NCI-H146 (cell line): ENCODE measurements around the gene BEGAIN.

Experiments used
- DNase-seq: peaks from one replicate; lab custom pipeline; 2025; lab: John Stamatoyannopoulos, UW

Gene BEGAIN

DNA sequence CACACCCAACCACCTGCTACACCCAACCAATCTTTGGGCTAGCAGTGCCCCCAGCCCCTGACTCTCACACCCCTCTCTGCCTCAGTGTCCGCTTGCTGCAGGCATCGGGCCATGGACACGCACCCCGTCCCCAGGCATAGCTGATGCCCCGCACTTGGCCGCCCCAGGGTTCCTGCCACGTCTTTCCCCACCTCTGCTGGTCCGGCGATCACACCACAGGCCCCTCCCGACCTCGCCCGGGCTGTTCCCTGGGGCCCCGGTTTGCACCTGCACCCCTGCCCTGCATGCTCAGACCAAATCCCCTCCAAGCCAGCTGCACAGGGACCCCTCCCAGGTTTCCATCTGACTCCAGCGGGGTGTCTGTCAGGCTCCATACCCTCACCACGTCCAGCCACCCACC, 38.3 kb downstream of the BEGAIN start:
- no peak for DNase-seq

DNA sequence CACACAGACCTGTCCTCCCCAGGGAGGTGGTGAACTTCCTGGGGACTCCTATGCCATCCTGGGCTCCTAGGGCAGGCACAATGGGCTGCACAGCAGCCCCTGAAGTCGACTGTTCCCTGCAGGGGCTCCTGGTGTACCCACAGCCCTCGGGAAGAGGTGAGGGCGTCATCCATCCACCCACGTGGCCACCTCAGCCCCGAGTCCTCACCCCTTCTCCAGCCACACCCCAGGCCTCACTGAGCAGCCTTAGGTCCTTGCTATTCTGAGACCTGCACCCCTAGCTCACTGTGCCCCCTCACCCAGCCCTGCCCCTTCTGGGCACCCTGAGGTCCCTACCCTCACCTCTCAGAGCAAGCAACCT, 38.9 kb downstream of the BEGAIN start:
- no peak for DNase-seq

DNA sequence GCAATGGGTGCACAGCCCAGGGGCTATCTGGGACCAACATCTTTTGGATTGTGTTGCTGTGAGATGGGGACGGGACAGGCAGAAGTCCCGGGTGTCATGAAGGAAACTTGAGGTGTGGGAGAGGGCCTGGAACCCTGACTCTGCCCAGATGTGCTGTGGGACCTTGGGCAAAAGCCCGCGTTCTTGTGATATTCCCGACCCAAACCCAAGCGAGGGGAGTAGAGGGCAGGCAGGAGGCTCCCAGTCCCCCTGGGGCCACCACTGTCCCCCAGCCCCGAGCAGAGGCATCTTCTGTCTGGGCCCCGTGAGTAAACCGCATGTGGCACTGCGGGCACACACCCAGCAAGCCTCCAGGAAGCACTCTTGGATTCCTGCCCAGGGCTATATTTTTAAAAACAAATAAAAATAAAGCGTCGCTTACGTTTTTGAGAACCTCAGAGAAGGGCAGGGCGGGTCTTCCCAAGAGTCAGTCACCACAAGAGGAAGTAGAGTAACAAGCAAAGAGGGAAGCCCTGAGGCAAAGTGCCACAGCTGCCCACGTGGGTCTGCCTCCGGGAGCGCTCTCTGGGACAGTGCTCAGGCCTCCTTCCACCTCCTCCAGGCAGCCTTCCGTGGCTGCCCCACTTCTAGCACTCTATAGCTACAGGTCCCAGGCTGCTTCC, 39.5 kb downstream of the BEGAIN start:
- no peak for DNase-seq

DNA sequence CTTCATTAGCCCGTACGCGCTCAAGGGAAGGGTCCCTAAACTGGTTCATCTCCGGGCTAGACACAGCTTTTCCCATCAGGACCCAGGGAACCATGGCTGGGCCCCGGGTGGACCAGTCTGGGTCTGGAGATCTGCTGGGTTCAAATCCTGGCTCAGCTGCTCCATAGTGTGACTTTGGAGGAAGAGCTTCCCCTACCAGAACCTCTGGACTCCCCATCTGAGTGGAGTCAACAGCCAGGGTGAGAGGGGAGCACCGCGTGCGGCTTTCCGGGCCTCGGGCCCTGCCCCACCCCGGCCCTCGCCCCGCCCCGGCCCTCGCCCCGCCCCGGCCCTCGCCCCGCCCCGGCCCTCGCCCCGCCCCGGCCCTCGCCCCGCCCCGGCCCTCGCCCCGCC, 41.2 kb downstream of the BEGAIN start:
- DNase-seq: no peak

DNA sequence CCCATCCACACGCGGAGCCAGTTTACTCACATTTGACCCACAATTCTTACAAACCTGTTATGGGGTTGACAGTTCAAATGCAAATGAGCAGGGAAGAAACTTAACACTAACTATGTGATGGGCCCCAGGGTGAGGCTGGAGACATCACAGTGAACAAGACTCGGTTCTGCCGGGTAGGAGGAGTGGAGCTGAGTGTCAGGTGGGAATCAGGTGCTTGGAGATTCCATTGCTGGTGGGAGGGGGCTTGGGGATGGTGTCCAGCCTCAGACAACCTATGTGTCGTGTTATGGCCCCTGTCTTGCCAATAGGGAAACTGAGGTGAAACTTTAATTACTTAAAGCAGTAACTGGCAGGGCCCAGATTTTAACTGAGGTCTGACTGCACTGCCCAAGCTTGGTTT, 41.9 kb downstream of the BEGAIN start:
- no peak for DNase-seq

DNA sequence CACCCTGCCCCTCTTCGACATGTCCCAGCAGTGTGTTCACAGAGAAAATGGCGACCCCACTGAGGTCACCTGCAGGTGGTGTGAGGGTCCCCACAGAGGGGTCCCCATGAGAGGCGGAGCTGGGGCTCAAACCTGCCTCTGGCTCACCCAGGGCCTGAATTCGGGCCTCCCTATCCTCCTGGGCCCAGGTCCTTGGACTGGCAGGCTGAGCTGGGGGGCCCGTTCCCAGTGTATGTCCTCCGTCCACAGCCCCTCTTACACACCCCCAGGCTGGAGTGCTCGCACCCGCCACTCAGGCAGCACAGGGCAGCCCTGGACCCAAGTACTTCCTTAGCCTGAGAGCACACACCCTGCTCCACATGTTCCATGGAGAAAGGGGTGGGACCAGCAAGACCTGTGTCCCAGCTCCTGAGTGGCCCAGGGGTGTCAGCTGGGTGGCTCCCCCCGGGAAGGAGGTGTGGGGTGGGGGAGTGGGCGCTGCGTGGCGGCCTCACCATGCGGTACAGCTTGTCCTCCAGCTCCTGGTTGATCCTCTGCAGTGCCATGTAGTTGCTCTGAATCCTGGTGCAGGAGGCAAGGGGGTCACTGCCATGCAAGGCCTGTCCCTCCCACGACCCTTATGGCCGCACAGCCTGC, 42.6 kb downstream of the BEGAIN start:
- no peak for DNase-seq

DNA sequence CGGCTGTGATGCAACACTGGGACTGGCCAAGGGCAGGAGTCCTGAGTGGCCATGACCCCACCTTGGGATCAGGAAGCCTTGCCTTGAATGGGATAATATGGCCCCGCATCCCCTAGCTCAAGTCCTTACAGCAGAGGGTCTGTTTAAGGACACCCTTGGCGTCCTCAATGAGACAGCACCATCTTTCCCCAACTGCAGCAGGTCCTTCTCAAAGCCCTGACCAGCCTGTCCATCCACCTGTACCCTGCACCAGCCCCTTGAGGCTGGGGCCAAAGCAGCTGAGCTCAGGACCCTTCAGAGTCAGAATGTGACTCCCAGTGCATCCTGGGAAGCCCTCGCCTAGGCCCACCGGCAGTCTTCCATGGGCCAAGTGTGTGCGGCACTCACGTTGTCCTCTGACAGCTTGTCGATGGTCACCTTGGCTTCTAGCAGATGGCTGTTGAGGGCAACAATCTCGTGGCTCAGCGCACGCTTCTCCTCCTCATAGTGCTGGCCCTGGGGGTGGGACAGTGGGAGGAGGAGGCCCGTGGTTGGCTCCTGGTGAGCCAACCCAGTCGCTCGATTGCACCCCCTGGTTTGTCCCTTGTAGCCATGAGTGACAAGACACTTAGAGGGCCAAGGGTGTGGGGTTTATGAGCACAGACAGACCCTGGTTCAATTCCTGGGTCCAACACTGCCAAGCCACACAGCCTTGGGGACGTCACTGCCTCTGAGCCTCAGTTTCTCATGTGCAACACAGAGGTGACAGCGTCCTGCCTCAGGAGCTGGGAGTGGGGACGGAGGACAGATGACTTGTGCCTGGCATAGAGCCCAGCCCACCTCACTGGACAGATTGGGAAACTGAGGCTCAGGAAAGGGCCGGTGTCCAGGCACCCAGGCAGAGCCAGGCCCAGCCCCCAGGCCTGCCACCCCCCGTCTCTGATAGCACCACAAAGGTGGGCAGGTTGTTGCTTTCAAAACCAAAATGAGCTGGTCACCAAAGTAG, 43.5 kb downstream of the BEGAIN start:
- no peak for DNase-seq

DNA sequence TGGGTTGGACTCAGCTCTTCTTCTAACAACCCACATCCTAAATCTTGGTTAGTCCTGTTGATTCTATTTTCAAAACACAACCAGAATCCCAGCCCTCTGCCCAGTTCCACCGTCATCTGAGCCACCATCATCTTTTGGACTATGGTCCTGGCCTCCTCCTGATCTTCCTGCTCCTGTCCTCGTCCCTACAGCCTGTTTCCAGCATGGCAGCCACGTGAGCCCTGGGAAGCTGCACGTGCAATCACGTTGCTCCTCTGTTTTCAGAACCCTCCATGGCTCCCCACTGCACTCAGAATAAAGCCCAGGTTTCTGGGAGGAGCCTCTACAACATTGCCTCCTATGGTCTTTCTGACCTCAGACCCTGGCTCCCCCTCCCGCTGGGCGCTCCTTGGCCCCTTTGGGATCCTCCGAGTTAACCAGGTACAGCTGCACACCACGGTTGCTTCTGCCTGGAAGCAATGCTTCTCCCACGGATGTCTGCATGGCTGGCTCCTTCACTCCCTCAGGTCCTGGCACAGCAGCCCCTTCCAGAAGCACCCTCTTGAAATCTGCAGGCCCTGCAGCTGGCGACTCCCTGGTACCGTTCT, 44.5 kb downstream of the BEGAIN start:
- no peak for DNase-seq

DNA sequence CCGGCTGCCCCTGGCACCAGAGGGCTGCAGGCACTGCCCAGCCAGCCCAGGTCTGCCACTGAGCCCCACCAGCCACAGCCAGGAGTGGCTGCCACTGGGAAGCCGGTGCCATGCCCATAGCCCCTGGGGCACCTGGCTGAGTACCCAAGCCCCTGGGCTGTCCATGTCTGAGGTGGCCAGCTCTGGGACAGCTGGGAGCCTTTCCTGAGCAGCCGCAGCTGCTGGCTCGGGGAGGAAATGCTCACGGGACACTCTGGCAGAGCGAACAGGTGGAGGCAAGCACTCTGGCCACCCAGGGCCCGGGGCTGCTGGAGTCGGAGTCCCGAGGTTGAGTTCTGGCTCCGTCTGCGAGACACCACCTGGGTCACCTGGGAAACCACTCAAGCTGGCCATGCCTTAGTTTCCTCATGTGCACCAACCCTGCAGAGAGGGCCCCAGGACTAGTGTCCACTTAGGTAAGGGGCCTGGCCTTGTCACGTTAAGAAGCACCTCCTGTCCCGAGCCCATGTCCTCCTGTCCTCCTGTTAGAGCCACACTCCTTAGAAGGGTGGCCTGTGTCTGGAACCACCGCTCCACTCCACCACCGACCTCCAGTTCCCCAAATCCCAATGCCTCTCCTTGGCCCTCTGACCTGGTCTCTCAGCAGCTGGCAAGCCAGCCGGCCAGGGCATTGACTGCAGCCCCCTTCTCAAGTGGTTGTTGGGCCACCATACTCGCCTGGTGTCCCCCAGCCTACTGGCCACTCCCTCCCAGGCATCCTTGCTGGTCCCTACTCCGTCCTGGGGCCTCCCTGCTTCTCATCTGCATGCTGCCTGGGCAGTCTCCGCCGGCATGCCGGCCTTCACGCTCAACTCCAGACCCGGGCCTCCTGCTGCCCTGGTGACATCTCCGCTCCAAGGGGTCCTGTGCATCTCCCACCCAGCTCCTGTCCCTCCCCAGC, 45.3 kb downstream of the BEGAIN start:
- no peak for DNase-seq

DNA sequence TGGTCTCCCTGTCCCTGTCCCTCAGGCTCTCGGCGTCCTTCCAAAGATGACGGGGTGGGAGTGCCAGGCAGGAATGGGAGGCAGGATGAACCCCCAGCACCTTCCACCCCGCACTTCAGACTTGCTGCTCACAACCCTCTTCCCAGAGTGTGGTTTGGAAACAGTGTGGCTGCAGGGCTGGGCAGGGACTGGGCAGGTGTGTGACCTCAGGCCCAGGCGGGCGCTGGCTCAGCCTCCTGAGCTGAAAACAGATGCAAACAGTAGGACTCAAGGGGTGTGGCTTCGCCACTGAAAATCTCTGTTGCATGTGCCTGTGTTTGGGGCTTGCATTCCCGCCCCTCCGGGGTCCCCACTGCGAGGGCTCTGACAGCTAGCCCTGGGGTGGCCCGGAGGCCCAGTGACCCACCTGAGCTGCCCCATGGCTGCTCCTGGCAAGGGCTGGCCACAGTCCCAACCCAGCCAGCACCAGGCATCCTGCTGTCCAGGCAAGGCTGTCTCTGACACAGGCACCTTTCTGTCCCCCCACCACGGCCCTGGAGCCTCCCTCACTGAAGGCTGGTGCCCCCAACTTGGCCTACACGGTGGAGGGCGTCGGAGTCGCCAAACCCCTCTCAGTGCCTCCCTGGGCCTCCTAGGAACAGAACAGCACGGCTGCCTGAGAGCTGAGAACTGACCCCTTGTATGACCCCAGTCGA, 46.1 kb downstream of the BEGAIN start:
- no peak for DNase-seq

DNA sequence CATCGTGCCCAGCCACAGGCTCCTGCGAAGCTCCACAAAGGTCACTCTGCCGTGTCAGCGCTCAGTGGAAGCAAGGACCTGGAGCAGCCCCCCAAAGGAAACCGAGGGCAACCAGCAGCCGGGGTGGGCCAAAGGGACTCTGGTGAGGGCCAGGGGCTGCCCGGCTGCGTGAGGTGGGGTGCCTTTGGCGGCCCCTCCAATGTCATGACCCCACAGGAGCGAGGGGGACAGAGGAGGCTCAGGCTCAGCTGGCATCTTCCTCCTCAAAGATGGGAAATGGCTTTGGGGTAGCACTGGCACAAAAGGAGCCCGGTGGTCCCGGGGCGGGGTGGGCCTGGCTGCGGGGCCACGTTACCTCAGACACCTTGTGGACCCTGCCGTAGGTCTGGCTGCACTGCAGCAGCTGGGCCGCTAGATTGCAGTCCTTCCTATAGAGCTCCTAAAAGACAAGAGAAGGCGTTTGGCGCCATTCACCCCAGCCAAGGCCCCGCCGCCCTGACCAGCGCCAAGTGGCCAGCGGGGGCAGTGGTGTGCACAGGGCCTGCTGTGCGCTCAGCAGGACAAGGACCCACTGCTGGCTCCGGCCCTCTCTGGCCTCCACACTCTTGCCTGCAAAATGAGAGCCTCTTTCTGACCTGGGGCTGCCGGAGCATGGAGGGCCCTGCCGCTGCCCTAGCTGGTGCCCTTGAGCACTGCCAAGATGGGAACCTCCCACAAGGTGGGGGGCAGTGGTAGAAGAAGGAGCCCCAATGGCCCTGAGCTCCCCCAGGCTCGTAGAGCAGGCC, 46.9 kb downstream of the BEGAIN start:
- peak; percentile 3 for DNase-seq

DNA sequence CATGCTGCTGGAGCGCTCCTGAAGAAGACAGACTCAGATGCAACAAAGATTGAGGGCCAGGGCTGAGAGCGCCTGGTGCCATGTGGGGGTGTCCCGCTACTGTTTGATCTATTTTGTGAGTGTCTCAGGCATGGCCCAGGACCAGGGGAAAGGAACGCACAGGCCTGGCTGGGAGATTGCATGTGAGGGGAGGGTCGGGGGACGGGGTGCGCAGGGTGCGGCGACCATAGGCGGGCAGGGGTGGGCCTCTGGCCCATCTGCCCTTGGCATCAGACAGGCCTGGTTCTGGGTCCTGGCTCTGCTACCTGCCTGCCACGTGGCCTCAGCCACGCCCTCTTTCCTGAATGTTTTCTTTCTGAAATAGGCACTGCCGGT, 47.5 kb downstream of the BEGAIN start:
- no peak for DNase-seq

DNA sequence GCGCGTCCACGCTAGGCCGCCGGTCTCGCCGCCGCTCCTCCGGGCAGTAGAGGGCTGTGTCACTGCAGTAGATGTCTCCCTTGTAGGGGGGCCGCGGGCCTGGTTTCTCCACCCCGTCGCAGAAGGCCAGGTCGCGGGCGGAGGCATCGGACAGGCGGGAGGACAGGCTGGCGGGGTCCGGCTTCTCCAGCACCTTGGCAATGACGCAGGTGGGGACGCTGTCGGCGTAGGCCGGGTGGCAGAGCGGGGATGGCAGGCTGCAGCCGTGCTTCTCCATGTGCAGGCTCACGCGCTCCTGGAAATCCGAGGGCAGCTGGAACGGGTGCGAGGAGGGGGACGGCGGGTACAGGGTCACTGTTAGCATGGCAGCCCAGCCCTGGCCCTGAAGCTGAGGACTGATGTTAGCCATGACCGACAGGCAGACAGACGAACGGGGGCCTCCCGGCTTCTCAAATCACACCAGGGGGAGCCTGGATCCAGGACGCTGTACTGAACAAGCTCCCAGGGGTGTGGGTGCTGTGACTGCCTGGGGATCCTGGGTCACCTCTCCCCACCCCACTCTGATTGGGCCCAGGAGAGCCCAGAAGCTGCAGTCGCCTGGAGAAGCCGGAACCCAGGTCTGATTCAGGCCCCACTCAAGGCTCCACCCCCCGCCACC, 48.1 kb downstream of the BEGAIN start:
- DNase-seq: no peak

DNA sequence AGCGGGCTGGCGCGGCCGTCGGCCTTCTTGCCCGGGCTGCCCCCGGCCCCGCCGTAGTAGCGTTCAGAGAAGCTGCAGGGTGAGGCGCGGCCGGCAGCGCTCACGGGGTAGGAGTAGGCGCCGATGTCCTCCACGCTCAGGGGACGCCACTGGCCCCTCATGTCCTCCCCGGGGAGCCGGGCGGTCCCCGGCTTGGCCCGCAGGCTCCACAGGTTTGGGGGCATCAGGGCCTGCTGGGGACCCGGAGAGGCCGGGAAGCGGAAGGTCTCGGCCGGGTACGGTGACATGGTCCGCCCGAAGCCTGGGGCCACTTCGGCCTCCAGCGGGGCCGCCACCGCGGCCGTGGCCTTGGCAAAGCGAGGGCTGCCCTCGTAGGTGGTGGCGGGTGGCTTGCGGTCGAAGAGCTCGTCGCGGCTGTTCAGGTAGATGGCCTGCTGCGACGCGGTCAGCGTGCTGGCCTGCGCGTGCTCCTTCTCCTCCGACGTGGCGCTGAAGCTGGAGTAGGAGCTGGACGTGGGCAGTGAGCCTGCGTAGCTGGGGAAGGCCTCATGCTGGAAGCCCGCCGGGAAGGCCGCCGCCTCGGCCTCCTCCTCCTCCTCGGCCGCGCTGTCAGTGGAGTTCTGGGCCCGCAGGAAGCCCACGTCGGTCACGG, 48.7 kb downstream of the BEGAIN start:
- DNase-seq: no peak

DNA sequence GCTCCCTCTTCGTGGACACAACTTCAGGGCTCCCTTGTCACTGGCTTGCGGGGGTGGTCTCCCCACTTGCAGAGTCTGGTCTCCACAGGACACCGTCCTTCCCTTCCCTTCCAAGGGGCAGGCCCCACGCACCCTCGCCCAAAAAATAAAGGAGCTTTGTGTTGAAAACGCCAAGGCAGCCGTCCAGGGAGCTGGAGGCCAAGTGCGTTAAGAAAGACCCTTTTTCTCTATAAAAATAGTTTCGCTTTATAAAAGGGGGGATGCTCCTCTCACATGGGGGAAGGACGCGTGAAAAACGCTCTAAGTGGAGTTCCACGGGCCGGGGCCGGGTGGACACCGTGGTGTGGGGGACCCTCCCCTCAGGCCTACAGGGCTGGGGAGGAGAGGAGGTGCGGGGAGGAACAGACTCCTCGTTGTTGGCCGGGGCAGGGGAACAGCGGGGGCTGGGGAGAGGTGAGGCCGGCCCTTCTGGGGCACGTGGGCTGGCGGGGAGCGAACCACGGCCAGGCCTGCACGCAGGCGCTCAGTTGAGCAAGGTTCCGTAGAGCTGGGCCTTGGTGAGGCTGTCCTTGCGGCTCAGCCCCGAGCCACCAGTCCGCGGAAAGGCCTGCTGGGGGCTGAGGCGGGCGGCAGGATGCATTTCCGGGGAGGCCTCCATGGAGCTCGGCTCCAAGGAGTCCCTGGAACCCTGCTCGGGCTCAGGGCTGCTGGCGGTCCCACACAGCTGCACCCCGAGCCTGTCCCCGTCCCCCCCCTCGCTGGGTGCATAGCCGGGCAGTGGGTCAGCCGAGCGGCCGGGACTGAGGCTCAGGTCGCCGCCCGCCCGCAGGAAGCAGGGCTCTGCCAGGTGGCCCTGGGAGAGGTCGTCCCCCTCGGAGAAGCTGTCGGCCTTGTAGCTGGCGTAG, 49.5 kb downstream of the BEGAIN start:
- no peak for DNase-seq

DNA sequence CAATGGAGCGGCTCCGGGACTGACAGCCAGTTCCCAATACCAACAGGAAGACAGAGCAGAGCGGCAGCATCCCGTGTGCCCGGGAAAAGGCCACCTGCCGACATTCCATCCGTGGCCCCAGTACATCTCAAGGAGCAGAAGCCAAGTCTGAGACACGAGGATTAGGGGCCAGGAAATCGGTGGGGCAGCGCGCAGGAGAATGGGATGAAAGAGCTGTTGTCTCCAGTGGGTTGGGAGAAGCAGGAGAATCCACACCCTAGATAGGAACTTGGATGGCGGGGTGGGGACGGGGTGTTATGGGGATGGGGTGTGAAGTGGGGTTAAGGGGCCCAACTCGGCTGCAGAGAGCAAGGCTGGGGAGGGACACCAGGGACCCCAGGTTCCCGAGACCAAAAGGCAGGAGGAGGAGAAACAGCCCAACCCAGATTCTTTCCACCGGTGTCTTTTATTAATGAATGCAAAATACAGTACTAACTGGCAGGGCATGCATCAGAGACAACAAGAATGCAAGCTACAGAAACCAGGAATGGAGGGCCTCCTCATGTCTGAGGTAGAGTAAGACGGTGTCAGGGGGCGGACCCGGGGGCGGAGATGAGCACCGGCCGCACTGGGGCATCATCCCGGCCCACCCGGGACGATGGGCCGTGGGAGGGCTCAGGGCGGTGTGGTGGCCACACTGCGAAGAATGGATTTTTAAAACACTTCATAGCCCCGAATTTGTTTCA, 50.3 kb downstream of the BEGAIN start:
- DNase-seq: no peak

DNA sequence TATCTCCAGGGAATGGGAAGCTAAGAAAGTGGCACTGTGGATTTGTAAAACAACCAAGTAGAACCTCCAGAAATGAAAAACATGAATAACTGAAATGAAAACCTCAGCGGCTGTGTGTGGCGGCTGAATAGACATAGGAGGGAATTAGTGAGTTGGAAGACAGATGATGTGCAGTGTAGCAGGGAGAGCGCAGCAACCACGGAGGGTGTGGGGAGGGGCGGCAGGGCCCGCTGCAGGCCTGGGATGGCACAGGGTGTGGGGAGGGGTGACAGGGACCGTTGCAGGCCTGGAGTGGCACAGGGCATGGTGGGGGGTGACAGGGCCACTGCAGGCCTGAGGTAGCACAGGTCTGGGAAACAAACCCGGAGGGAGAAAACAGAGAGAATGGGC, 51.1 kb downstream of the BEGAIN start:
- DNase-seq: no peak
